T-helper 1 cell treated with Interleukin-12 subunit alpha and Interleukin-12 subunit beta and Interleukin-4 antibody, amounts not matched to agents 30 ng/mL and 1 ng/mL, for 36 hours (primary cell): ENCODE measurements around the gene OGFOD2. TPM values are rescaled to one million over a fixed set of nuclear protein-coding genes. Genes with fewer than 3 reads are reported as not detected.
"Not testable (repeated sequence)": the region's sequence is repeated elsewhere in the genome, so short reads cannot be mapped to it uniquely, and the experiment has no call there.

ENCODE experiments used
- intact Hi-C: fragments of 100-400 bp; cut with micrococcal nuclease; formaldehyde crosslinking; loops from one replicate; pipeline ENCODE4 v1.15.1; 2024
- total RNA-seq: library from RNA; stranded (reverse); gene quantifications from 2 replicates; pipeline ENCODE4 v1.2.3, GENCODE V29; 2022

Gene OGFOD2
- total RNA-seq, 1 donor from 2014 or later: 22.3 TPM

DNA sequence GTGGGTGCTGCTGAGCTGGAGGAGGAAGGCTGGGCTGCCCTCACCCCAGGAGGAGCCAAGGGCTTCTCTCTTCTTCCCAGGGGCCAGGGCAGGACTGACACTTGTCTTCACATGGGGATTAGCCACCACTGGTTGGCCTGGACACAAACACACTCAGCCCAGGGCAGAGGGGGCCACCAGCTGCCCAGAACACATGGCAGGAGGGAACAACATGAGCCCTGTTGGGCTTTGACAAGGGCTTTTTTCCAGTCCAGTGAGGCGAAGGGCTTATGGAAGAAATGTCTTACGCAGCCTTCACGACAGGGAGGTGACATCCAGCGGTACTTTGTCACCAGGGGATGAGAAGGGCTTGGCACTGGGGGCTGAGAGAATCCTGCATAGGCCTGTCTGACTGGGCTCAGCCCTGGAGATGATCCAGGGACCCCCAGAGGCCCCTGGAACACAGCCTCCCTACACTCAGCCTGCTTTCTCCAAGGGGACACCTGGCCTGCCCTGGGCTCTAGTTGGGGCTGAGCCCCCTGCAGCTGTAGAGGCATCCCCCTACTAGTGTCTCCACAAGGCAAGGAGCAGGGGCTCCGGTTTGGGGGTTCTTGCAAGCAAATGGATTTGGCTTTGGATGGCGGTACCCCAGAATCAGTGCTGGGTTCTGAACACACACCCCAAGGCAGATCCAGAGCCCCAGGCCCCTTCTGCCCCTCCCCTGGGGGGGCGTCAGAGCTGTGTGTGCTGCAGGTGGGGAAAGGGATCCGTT is 24.3 kb downstream of the OGFOD2 start:
- intact Hi-C loops: no loop called here

DNA sequence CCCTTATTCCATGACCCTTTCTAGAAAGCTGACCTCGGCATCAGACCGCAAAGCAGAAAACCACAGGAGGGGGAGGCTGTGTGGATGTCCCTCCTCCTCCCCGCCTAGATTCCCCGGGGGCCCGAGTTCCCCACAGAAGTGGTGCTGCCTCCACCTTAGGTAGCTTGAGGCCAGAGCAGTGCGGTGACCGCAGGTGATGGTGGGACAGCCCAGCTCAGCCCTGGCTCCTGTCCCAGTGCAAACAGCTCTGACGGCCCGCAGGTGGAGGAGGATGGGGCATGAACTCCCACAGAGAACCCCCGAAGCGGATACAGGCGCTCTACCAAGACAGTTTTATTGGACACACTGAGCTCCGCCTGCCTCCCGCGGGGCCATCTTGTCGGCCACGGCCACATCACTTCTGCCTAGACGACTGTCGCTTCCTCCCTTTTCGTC is 25.0 kb downstream of the OGFOD2 start:
- intact Hi-C loops: no loop called here

- intact Hi-C loops: no loop called here
Measured at GRCh38 chr12:123000578-123000977, 25.5 kb downstream of the OGFOD2 start.

GRCh38 chr12:123001464-123001863 is 26.4 kb downstream of the OGFOD2 start:
- intact Hi-C loops: no loop called here

DNA sequence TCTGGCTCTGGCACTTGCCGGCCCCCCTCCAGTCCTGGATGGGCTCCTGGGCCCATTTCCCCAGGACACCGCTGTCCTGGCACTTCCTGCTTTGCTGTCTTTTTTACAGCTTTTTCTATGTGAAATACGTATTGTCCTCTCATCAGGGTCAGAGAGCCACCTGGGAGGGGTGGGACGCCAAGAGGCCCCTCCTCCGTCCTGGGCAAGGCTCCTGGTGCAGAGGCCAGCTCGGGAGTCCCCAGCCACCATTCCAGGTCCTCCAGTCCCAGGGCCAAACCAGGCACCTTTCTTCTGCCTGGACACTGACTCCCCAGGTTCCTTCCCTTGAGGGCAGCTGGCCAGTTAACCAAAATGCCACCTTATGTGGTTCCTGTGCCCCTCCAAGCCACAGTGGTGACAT is 28.2 kb downstream of the OGFOD2 start:
- intact Hi-C loops: no loop called here

DNA sequence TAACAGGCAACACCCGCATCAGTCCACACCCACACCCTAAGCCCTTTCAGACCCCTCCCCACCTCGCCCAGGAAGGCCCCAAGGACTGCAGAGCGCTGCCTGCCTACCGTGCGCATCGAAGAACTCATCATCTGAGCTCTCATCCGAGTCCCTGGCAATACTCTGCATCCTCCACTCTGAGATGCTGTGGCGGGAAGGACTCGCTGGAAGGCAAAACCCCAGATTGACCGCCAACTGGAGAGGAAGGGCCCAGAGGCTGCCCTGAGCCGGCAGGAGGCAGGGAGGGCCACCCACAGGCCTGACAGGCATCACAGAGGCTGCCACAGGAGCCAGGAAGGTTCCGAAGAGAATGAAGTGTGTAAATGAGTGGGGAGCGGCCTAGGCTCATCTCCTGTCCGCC is 29.2 kb downstream of the OGFOD2 start:
- intact Hi-C loops: no loop called here

GRCh38 chr12:123005081-123005626 is 30.1 kb downstream of the OGFOD2 start:
- intact Hi-C loops: no loop called here

- intact Hi-C loops: no loop called here
Measured at GRCh38 chr12:123006977-123007376, 31.9 kb downstream of the OGFOD2 start.

DNA sequence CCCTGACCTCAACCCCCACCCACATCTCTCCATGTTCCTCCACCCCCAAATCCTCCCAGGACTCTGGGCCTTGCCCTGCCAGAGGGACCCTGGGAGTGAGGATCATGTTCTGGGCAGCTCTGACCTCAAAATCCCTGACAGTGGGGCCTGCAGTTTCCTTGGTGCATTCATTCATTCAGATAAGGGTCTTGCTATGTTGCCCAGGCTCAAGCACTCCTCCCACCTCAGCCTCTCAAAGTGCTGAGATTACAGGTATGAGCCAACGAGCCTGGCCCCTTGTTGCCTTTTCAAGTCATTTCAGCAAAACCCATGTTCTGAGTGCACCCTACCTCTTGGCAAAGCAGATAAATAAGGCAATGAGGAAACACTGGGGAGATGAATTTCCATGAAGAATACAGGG is 35.1 kb downstream of the OGFOD2 start:
- intact Hi-C loops: no loop called here

DNA sequence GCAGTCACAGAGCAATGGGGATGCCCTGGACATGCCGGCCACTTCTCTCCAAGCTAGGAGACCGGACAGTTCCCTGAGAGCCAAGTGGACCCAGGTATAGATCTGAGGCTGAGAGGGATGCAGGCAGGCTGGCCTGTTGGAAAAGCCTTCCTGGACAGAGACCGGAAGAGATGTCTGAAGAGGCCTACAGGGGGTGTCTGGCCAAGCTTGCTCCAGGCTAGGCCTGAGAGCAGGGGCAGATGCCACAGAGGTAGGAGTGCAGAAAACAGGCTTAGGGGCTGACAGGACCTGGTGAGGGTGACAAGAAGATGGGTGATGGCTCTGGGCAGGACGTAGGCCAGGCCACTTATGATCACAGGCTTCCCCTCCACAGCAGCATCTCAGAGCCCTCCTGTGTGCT is 35.6 kb downstream of the OGFOD2 start:
- intact Hi-C loops: no loop called here

DNA sequence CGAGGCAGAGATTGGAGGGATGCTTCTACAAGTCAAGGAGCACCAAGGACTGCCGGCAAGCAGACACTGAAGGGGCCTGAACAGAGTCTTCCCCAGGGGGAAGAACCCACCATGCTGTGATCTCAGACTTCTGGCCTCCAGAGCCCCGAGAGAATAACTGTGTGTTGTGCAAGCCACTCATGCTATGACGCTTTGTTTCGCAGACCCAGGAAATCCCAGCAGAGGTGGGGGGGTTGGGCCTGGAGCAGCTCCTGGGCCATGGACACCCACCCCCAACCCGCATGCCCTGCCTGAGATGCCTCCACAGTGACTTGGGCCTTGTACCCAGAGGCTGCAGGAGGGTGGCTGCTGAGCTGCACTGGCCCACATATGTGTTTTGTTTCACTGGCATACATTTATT is 36.7 kb downstream of the OGFOD2 start:
- intact Hi-C loops: no loop called here

GRCh38 chr12:123013185-123014095 is 38.4 kb downstream of the OGFOD2 start:
- intact Hi-C loops: no loop called here

DNA sequence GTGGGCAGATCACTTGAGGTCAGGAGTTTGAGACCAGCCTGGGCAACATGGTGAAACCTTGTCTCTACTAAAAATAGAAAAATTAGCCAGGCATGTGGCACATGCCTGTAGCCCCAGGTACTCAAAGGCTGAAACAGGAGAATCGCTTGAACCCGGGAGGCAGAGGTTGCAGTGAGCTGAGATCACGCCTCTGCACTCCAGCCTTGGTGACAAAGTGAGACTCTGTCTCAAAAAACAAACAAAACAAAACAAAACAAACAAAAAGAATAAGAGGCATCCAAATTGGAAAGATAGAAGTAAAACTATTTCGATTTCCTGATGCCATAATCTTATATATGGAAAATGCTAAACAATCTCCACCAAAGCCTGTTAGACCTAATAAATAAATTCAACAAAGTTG is 39.4 kb downstream of the OGFOD2 start:
- intact Hi-C loops: not testable (repeated sequence)

- intact Hi-C loops: no loop called here
Measured at GRCh38 chr12:123017753-123018152, 42.7 kb downstream of the OGFOD2 start.

GRCh38 chr12:123019841-123020138 is 44.7 kb downstream of the OGFOD2 start:
- intact Hi-C loops: no loop called here

- intact Hi-C loops: no loop called here
Measured at GRCh38 chr12:123021688-123022604, 46.9 kb downstream of the OGFOD2 start.

- intact Hi-C loops: no loop called here
Measured at GRCh38 chr12:123022846-123023245, 47.8 kb downstream of the OGFOD2 start.

DNA sequence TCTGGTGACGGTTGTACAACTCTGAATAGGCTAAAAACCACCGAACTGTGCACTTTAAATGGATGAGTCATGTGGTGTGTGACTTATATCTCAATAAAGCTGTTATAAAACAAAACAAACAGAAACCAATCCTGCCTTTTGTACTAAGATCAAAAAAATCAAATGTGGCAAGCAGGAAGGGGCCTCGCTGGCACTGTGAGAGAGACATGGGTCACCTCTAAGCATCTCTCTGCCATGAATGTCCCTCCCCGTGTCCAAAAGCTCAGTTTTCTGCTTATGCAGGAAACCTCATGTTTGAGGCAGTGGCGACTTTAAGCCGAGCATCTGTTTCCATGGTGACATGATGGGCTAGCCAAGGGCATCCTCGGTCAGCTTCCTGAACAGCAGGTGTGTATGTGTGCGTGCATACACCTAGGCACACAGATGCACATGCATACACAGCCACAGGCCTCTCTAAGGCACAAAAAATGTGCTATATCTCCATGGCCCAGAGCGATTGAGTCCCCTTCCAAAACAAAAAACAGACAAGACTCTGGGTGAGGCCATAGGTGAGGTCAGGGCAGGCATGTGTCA is 49.9 kb downstream of the OGFOD2 start:
- intact Hi-C loops: no loop called here

- intact Hi-C loops: no loop called here
Measured at GRCh38 chr12:123026094-123026853, 51.2 kb downstream of the OGFOD2 start.

GRCh38 chr12:123027726-123028445 is 52.8 kb downstream of the OGFOD2 start:
- intact Hi-C loops: no loop called here
